Measurements from ENCODE around the gene USH1G. TPM values are rescaled to one million over a fixed set of nuclear protein-coding genes. Genes with fewer than 3 reads are reported as not detected.

USH1G gene
- total and polyA plus RNA-seq, 2 of the 13 experiments (the other 11 are each of a cell fraction or from before 2014, with no cell fraction given): 0.04 TPM; not detected in 1

- no peak for TF ChIP-seq FOXJ3 (CRISPR knock-in tag; IDR thresholded peaks at IDR 0.05; ENCODE audit: borderline replicate concordance)
- TF ChIP-seq TFDP2 (CRISPR knock-in tag; IDR thresholded peaks at IDR 0.05): no peak
- no peak for TF ChIP-seq ZNF335 (CRISPR knock-in tag; IDR thresholded peaks at IDR 0.05)
- TF ChIP-seq ZNF556 (CRISPR knock-in tag; IDR thresholded peaks at IDR 0.05; ENCODE audit: borderline replicate concordance): no peak
- TF ChIP-seq, protein P1, sequence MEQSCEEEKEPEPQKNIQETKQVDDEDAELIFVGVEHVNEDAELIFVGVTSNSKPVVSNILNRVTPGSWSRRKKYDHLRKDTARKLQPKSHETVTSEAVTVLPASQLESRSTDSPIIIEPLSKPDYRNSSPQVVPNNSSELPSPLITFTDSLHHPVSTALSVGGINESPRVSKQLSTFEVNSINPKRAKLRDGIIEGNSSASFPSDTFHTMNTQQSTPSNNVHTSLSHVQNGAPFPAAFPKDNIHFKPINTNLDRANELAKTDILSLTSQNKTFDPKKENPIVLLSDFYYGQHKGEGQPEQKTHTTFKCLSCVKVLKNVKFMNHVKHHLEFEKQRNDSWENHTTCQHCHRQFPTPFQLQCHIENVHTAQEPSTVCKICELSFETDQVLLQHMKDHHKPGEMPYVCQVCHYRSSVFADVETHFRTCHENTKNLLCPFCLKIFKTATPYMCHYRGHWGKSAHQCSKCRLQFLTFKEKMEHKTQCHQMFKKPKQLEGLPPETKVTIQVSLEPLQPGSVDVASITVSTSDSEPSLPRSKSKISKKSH (CRISPR knock-in tag; IDR thresholded peaks at IDR 0.05; ENCODE audit: borderline replicate concordance): no peak
These were observed 16.5 kb upstream of the USH1G start (continued) for GRCh38 chr17:74939534-74939933.

GRCh38 chr17:74938194-74938950 is 15.3 kb upstream of the USH1G start:
- H4K20me1 ChIP-seq (ENCODE audit: insufficient read depth, low read length): no peaks in the 10 kb centered on the region
- no peaks in the 10 kb centered on the region for H3K4me1 ChIP-seq (ENCODE audit: insufficient read depth, low read length)
- H3K9me3 ChIP-seq (ENCODE audit: low read length): no peaks in the 10 kb centered on the region
- no TSS peak for BruUV-seq (replicated peaks)
- intact Hi-C loops (cut with micrococcal nuclease; ENCODE audit: unreplicated experiment): no loop called here
- no peak overlapping the region for H2AFZ ChIP-seq (ENCODE audit: low read length)
- H3K36me3 ChIP-seq (replicated peaks in 1 of 2; ENCODE audit: control insufficient read depth in 1 of 2, insufficient read depth in 2 of 2, low read length in 2 of 2): no peaks in the 10 kb centered on the region
- no peak overlapping the region for H3K27ac ChIP-seq (ENCODE audit: extremely low read length, insufficient read depth, low read length)
- ChIA-PET POLR2A (no interaction called here), CTCF (ENCODE audit: low intra/inter-chr PET ratio, low total read pairs) (no interaction called here)
- no peaks in the 10 kb centered on the region for H3K79me2 ChIP-seq (ENCODE audit: insufficient read depth, low read length)
- no peak for ATAC-seq
- peaks cover 25 to 90% of the 10 kb centered on the region in 2 experiments for H3K27me3 ChIP-seq (ENCODE audit: control insufficient read depth in 1 of 2, insufficient read depth in 2 of 2, low read length in 2 of 2)
- no peak overlapping the region for H3K4me3 ChIP-seq (replicated peaks in 1 of 3; ENCODE audit: insufficient read depth in 1 of 3, low read depth in 2 of 3, low read length in 3 of 3)
- H3K9ac ChIP-seq (ENCODE audit: insufficient read depth, low read depth, low read length): no peak overlapping the region
- in situ Hi-C loops (cut with HindIII; ENCODE audit: extremely low pct_ligation_motif_present, low pct_unique_long_range_greater_than_20kb): no loop called here
- TF ChIP-seq, protein P2, sequence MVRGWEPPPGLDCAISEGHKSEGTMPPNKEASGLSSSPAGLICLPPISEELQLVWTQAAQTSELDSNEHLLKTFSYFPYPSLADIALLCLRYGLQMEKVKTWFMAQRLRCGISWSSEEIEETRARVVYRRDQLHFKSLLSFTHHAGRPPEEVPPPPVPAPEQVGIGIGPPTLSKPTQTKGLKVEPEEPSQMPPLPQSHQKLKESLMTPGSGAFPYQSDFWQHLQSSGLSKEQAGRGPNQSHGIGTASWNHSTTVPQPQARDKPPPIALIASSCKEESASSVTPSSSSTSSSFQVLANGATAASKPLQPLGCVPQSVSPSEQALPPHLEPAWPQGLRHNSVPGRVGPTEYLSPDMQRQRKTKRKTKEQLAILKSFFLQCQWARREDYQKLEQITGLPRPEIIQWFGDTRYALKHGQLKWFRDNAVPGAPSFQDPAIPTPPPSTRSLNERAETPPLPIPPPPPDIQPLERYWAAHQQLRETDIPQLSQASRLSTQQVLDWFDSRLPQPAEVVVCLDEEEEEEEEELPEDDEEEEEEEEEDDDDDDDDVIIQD (CRISPR knock-in tag; IDR thresholded peaks at IDR 0.05; ENCODE audit: low read depth): no peak
- TF ChIP-seq NFIC (IDR thresholded peaks at IDR 0.05; ENCODE audit: low read length) (no peak), ZNF530 (CRISPR knock-in tag; IDR thresholded peaks at IDR 0.05; ENCODE audit: low read depth) (no peak), ZNF546 (CRISPR knock-in tag; conservative IDR thresholded peaks at IDR 0.05) (no peak), CREB1 (IDR thresholded peaks at IDR 0.05) (no peak), CREB1 (CRISPR knock-in tag; IDR thresholded peaks at IDR 0.05) (no peak), ZNF792 (CRISPR knock-in tag; IDR thresholded peaks at IDR 0.05) (no peak), LCORL (IDR thresholded peaks at IDR 0.05) (no peak), LCORL (CRISPR knock-in tag; IDR thresholded peaks at IDR 0.05) (no peak), NKX3-1 (CRISPR knock-in tag; IDR thresholded peaks at IDR 0.05) (no peak), SATB2 (CRISPR knock-in tag; IDR thresholded peaks at IDR 0.05) (no peak)
- FAIRE-seq: no peak
- no peak for DNase-seq (ENCODE audit: low spot score)
- 28% methylated on average over 8 of the region's 8 CpGs for WGBS (ENCODE audit: low lambda C conversion rate)
- no peak overlapping the region for H3K4me2 ChIP-seq (ENCODE audit: low read depth, low read length)

Data from HepG2 (cell line).